Stimulated activated CD8-positive, alpha-beta memory T cell treated with anti-CD3 and anti-CD28 coated beads, Interleukin-2, amount 100 ng/mL, for 1 hour (primary cell): ENCODE data around the gene KCNJ1.

ENCODE experiments used
- DNase-seq, 2 donors: peaks; one replicate each; pipeline ENCODE4 v3.0.0-alpha.2; 2020; ENCODE audit warnings: low read depth in 2 of 2

Gene KCNJ1

GRCh38 chr11:128882451-128882850 lies 15.4 kb upstream of the KCNJ1 start:
- no peak for DNase-seq

- DNase-seq: no peak
Observed at GRCh38 chr11:128881221-128881620, 14.1 kb upstream of the KCNJ1 start.

- DNase-seq: no peak
Observed at GRCh38 chr11:128879817-128880216, 12.7 kb upstream of the KCNJ1 start.

GRCh38 chr11:128878455-128878854 lies 11.4 kb upstream of the KCNJ1 start:
- no peak for DNase-seq

GRCh38 chr11:128877726-128878125 lies 10.6 kb upstream of the KCNJ1 start:
- no peak for DNase-seq

- DNase-seq: no peak
Observed at GRCh38 chr11:128876133-128876650, 9.1 kb upstream of the KCNJ1 start.

- DNase-seq: no peak
Observed at GRCh38 chr11:128874427-128874826, 7.3 kb upstream of the KCNJ1 start.

GRCh38 chr11:128872594-128872993 lies 5.5 kb upstream of the KCNJ1 start:
- DNase-seq: no peak

GRCh38 chr11:128872094-128872493 lies 5.0 kb upstream of the KCNJ1 start:
- no peak for DNase-seq

- no peak for DNase-seq
Observed at GRCh38 chr11:128871168-128871610, 4.1 kb upstream of the KCNJ1 start.

- no peak for DNase-seq
Observed at GRCh38 chr11:128868841-128869671, 2.0 kb upstream of the KCNJ1 start.

- DNase-seq: no peak
Observed at GRCh38 chr11:128865490-128865889, 1.6 kb downstream of the KCNJ1 start.

- no peak for DNase-seq
Observed at GRCh38 chr11:128862908-128863660, 4.0 kb downstream of the KCNJ1 start.

GRCh38 chr11:128862406-128862805 lies 4.7 kb downstream of the KCNJ1 start:
- DNase-seq: no peak

GRCh38 chr11:128860571-128861361 lies 6.3 kb downstream of the KCNJ1 start:
- no peak for DNase-seq

- peak; percentile 34 to 51 for DNase-seq
Observed at GRCh38 chr11:128859563-128860441, 7.3 kb downstream of the KCNJ1 start.

- no peak for DNase-seq
Observed at GRCh38 chr11:128857341-128857740, 9.8 kb downstream of the KCNJ1 start.

GRCh38 chr11:128856241-128856640 lies 10.9 kb downstream of the KCNJ1 start:
- DNase-seq: no peak

- DNase-seq: no peak
Observed at GRCh38 chr11:128854841-128855240, 12.3 kb downstream of the KCNJ1 start.

- DNase-seq: no peak
Observed at GRCh38 chr11:128853559-128853958, 13.5 kb downstream of the KCNJ1 start.
